GM12875 (cell line): ENCODE measurements around the gene BLCAP.

Source experiments
- H3K4me3 ChIP-seq: one replicate; pipeline ENCODE4 v1.5.1; 2011; ENCODE audit warnings: low read depth, low read length, control low read depth
- CTCF ChIP-seq: IDR thresholded peaks from 2 replicates; pipeline ENCODE4 v1.5.1; 2011; ENCODE audit warnings: low read depth, mild to moderate bottlenecking, control low read depth, inconsistent platforms, low read length, moderate library complexity, borderline replicate concordance; ENCODE audit not compliant: insufficient read depth

The BLCAP gene

GRCh38 chr20:37534401-37535157 is 6.9 kb upstream of the BLCAP start:
- no peak overlapping the region for H3K4me3 ChIP-seq
- peak; percentile 61 for TF ChIP-seq CTCF

- no peak for TF ChIP-seq CTCF
- H3K4me3 ChIP-seq, result no peak overlapping the region
Observed at GRCh38 chr20:37533154-37533715, 5.6 kb upstream of the BLCAP start.

GRCh38 chr20:37531856-37532255 is 4.2 kb upstream of the BLCAP start:
- H3K4me3 ChIP-seq, result no peak overlapping the region
- TF ChIP-seq CTCF, result no peak

GRCh38 chr20:37530696-37531095 is 3.0 kb upstream of the BLCAP start:
- no peak for TF ChIP-seq CTCF

GRCh38 chr20:37529968-37530600 is 2.4 kb upstream of the BLCAP start:
- H3K4me3 ChIP-seq, result no peak overlapping the region
- no peak for TF ChIP-seq CTCF

More at GRCh38 chr20:37530696-37531095, 3.0 kb upstream of the BLCAP start:
- H3K4me3 ChIP-seq, result no peak overlapping the region

- no peak for TF ChIP-seq CTCF
- H3K4me3 ChIP-seq, result no peak overlapping the region
Observed at GRCh38 chr20:37529214-37529967, 1.7 kb upstream of the BLCAP start.
